ENCODE data around the gene CIRBP. TPM values are rescaled to one million over a fixed set of nuclear protein-coding genes. Genes with fewer than 3 reads are reported as not detected.
A peak's percentile ranks its signal among the peaks of the same experiment; 100 is the strongest.

The CIRBP gene
- total and polyA plus RNA-seq, 2 of the 13 experiments (the other 11 are each of a cell fraction or from before 2014, with no cell fraction given), result 133 to 140 TPM

DNA sequence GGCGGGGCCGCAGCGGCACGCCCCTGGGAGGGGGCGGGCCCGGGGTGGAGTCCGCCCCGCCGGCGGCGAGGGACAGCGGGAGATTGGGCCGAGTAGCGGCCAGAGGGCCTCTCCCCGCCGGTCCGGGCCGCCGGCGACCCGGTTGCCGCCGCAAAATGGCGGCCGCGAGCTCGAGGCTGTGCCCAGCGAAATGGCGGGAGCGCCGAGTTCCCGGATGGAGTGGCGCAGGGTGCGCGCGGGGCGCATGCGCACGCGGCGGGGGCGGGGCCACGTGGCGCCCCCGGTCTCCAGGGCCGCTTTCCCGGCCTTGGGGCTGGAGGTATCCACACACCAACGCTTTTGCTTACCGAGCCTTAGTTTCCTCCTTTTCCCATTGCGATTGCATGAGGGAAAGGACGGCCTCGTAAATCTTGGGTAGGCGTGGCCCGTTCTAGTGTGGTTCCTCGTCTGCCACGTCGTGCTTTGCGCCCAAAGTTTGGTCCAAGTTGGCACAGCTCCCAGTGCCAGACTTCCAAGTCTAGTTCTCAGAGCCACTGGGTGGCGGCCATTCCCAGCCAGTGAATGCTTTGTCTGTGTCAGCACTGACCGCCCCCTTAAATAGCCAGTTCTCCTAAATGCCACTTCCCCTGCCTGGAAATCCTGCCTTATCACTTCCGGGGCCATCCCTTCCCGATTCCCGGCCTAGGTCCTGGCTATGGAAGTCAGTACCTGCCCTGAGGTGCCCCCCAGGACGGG is 513 bp downstream of the CIRBP start (continued):
- TF ChIP-seq SOX13 (IDR thresholded peaks at IDR 0.05), result no peak
- TF ChIP-seq SOX13 (CRISPR knock-in tag; conservative IDR thresholded peaks at IDR 0.05 in 1 of 2, IDR thresholded peaks at IDR 0.05 in 1 of 2), result peak in 1 of 2 experiments; percentile 37; a peak in 1 of 4 replicates
- TF ChIP-seq RAD21 (CRISPR knock-in tag; IDR thresholded peaks at IDR 0.05), result peak; percentile 69
- peak; percentile 82 for TF ChIP-seq IKZF4 (CRISPR knock-in tag; IDR thresholded peaks at IDR 0.05; ENCODE audit: borderline replicate concordance, low read depth, not compliant biosample characterization)
- no peak for TF ChIP-seq WIZ (CRISPR knock-in tag; IDR thresholded peaks at IDR 0.05)
- no peak for TF ChIP-seq NONO (IDR thresholded peaks at IDR 0.05)
- no peak for TF ChIP-seq NONO (CRISPR knock-in tag; conservative IDR thresholded peaks at IDR 0.05)
- TF ChIP-seq PAX8 (CRISPR knock-in tag; IDR thresholded peaks at IDR 0.05; ENCODE audit: borderline replicate concordance), result 0 out of 2 replicates have a peak, but pooled peaks have one; percentile 41
- no peak for TF ChIP-seq ZNF180 (CRISPR knock-in tag; IDR thresholded peaks at IDR 0.05; ENCODE audit: borderline replicate concordance, low read depth)
- TF ChIP-seq, protein P1, sequence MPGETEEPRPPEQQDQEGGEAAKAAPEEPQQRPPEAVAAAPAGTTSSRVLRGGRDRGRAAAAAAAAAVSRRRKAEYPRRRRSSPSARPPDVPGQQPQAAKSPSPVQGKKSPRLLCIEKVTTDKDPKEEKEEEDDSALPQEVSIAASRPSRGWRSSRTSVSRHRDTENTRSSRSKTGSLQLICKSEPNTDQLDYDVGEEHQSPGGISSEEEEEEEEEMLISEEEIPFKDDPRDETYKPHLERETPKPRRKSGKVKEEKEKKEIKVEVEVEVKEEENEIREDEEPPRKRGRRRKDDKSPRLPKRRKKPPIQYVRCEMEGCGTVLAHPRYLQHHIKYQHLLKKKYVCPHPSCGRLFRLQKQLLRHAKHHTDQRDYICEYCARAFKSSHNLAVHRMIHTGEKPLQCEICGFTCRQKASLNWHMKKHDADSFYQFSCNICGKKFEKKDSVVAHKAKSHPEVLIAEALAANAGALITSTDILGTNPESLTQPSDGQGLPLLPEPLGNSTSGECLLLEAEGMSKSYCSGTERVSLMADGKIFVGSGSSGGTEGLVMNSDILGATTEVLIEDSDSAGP (CRISPR knock-in tag; IDR thresholded peaks at IDR 0.05; ENCODE audit: borderline replicate concordance), result peak; percentile 66
- 0 out of 2 replicates have a peak, but pooled peaks have one; percentile 23 for TF ChIP-seq HNRNPL (IDR thresholded peaks at IDR 0.05; ENCODE audit: low read depth, low read length)
- TF ChIP-seq, protein P2, sequence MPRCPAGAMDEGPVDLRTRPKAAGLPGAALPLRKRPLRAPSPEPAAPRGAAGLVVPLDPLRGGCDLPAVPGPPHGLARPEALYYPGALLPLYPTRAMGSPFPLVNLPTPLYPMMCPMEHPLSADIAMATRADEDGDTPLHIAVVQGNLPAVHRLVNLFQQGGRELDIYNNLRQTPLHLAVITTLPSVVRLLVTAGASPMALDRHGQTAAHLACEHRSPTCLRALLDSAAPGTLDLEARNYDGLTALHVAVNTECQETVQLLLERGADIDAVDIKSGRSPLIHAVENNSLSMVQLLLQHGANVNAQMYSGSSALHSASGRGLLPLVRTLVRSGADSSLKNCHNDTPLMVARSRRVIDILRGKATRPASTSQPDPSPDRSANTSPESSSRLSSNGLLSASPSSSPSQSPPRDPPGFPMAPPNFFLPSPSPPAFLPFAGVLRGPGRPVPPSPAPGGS (CRISPR knock-in tag; IDR thresholded peaks at IDR 0.05), result no peak
- no peak for TF ChIP-seq ZNF484 (CRISPR knock-in tag; IDR thresholded peaks at IDR 0.05; ENCODE audit: borderline replicate concordance, low read depth)
- peak; percentile 99 for TF ChIP-seq AGO2 (optimal IDR thresholded peaks at IDR 0.05; ENCODE audit: low read depth, low read length)
- TF ChIP-seq ZNF354B (CRISPR knock-in tag; IDR thresholded peaks at IDR 0.05), result no peak
- no peak for TF ChIP-seq SRSF9 (IDR thresholded peaks at IDR 0.05; ENCODE audit: borderline replicate concordance, insufficient read depth, low read depth, low read length, poor library complexity, severe bottlenecking)
- TF ChIP-seq ZNF30 (CRISPR knock-in tag; IDR thresholded peaks at IDR 0.05), result no peak
- TF ChIP-seq HES4 (CRISPR knock-in tag; IDR thresholded peaks at IDR 0.05; ENCODE audit: borderline replicate concordance), result peak; percentile 52; the same call in 1 of the 2 replicates
- no peak for TF ChIP-seq ZNF841 (CRISPR knock-in tag; IDR thresholded peaks at IDR 0.05; ENCODE audit: borderline replicate concordance)

Measured in HepG2 (cell line).